WERI-Rb-1 (cell line): ENCODE results near the gene PTGFR.

Experiments used
- DNase-seq: peaks from one replicate; pipeline ENCODE4 v3.0.0-alpha.2; 2020
- H3K27ac ChIP-seq: fragments of 250-450 bp; sonication (Bioruptor Pico); 2 replicates; pipeline ENCODE4 v1.5.1; 2020; ENCODE audit warnings: mild to moderate bottlenecking, moderate library complexity
- H3K27me3 ChIP-seq: fragments of 250-450 bp; sonication (Bioruptor Pico); 2 replicates; pipeline ENCODE4 v1.5.1; 2021; ENCODE audit warnings: mild to moderate bottlenecking, low read depth, moderate library complexity; ENCODE audit not compliant: insufficient read depth, severe bottlenecking
- H3K36me3 ChIP-seq: fragments of 250-450 bp; sonication (Bioruptor Pico); 2 replicates; pipeline ENCODE4 v1.5.1; 2020; ENCODE audit warnings: mild to moderate bottlenecking, moderate library complexity
- H3K4me3 ChIP-seq: 2 replicates; pipeline ENCODE4 v1.5.1; 2011; ENCODE audit warnings: low read depth, mild to moderate bottlenecking, control low read depth, low read length
- H3K9me3 ChIP-seq: fragments of 250-450 bp; sonication (Bioruptor Pico); 2 replicates; pipeline ENCODE4 v1.5.1; 2021; ENCODE audit warnings: mild to moderate bottlenecking, moderate library complexity; ENCODE audit not compliant: severe bottlenecking
- CTCF ChIP-seq: IDR thresholded peaks from 2 replicates; pipeline ENCODE4 v1.5.1; 2011; ENCODE audit warnings: low read depth, mild to moderate bottlenecking, control low read depth, inconsistent platforms, low read length

PTGFR gene

GRCh38 chr1:78497201-78497600, 6.4 kb downstream of the PTGFR start:
- Histone ChIP-seq H3K27me3 (no peaks in the 10 kb centered on the region), H3K9me3 (no peaks in the 10 kb centered on the region), H3K36me3 (no peaks in the 10 kb centered on the region), H3K27ac (0 out of 2 replicates have a peak overlapping the region, but pooled peaks have one; percentile 9), H3K4me3 (no peak overlapping the region)
- TF ChIP-seq CTCF: no peak
- DNase-seq: no peak

DNA sequence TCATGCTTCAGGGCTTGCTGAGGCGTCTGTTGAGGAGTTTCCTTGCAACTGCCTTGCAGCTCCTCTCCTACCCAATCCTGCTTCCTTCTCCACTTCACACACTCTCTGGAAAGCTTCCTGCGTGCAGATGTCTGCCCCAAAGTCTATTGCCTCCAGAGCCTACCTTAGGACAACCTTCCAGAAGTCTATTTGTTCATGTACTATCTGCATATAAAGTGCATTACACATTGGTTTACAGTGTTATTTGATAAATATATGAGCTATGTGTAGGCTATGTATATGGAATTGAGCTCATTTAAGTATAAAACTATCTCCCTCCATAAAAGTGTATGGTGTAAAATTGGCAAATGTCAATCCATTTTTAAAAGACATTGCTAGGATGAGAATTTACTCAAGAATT, 9.8 kb downstream of the PTGFR start:
- H3K27ac ChIP-seq: no peak overlapping the region
- DNase-seq: no peak
- no peak overlapping the region for H3K4me3 ChIP-seq
- H3K9me3 ChIP-seq: no peaks in the 10 kb centered on the region
- no peaks in the 10 kb centered on the region for H3K27me3 ChIP-seq
- H3K36me3 ChIP-seq: no peaks in the 10 kb centered on the region
- no peak for TF ChIP-seq CTCF

GRCh38 chr1:78501203-78501602, 10.4 kb downstream of the PTGFR start:
- DNase-seq: no peak
- Histone ChIP-seq H3K27me3 (no peaks in the 10 kb centered on the region), H3K27ac (no peak overlapping the region), H3K9me3 (no peaks in the 10 kb centered on the region), H3K4me3 (no peak overlapping the region), H3K36me3 (no peaks in the 10 kb centered on the region)
- no peak for TF ChIP-seq CTCF

DNA sequence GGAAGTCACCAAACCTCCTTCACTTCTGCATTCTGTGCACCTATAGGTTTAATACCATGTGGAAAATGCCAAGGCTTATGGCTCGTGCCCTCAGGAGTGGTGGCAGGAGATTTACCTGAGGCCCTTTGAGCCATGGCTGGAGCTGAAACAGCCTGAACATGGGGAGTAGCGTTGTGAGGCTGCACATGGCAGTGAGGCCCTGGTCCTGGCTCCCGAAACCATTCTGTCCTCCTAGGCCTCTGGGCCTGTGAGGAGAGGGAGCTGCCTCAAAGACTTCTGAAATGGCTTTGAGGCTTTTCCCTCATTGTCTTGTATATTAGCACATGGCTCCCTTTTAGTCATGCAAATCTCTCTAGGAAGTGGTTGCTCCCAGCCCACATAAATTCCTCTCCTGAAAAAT, 20.6 kb downstream of the PTGFR start:
- H3K9me3 ChIP-seq: peaks cover 13% of the 10 kb centered on the region
- TF ChIP-seq CTCF: no peak
- no peak overlapping the region for H3K27ac ChIP-seq
- no peaks in the 10 kb centered on the region for H3K27me3 ChIP-seq
- H3K36me3 ChIP-seq: no peaks in the 10 kb centered on the region
- H3K4me3 ChIP-seq: no peak overlapping the region
- no peak for DNase-seq

GRCh38 chr1:78516716-78517115, 25.9 kb downstream of the PTGFR start:
- Histone ChIP-seq H3K27me3 (no peaks in the 10 kb centered on the region), H3K9me3 (peaks cover 1% of the 10 kb centered on the region), H3K27ac (no peak overlapping the region), H3K4me3 (no peak overlapping the region), H3K36me3 (no peaks in the 10 kb centered on the region)
- DNase-seq: no peak
- no peak for TF ChIP-seq CTCF

GRCh38 chr1:78519446-78519845, 28.7 kb downstream of the PTGFR start:
- no peak for DNase-seq
- no peaks in the 10 kb centered on the region for H3K27me3 ChIP-seq
- H3K9me3 ChIP-seq: no peaks in the 10 kb centered on the region
- H3K4me3 ChIP-seq: no peak overlapping the region
- no peak for TF ChIP-seq CTCF
- no peaks in the 10 kb centered on the region for H3K36me3 ChIP-seq
- no peak overlapping the region for H3K27ac ChIP-seq
